ENCODE results near the gene HTT.
"Not testable (repeated sequence)": the region's sequence is repeated elsewhere in the genome, so short reads cannot be mapped to it uniquely, and the experiment has no call there.

Gene HTT

GRCh38 chr4:3121596-3121995 is 47.1 kb downstream of the HTT start:
- no peak for DNase-seq (ENCODE audit: low read depth, low spot score)

GRCh38 chr4:3122081-3122563 is 47.6 kb downstream of the HTT start:
- DNase-seq (ENCODE audit: low read depth, low spot score): no peak

- no peak for DNase-seq (ENCODE audit: low read depth, low spot score)
Observed at GRCh38 chr4:3123181-3123671, 48.7 kb downstream of the HTT start.

- DNase-seq (ENCODE audit: low read depth, low spot score): no peak
Observed at GRCh38 chr4:3124070-3124767, 49.7 kb downstream of the HTT start.

GRCh38 chr4:3127112-3127511 is 52.6 kb downstream of the HTT start:
- no peak for DNase-seq (ENCODE audit: low read depth, low spot score)

- no peak for DNase-seq (ENCODE audit: low read depth, low spot score)
Observed at GRCh38 chr4:3128058-3128457, 53.6 kb downstream of the HTT start.

- DNase-seq (ENCODE audit: low read depth, low spot score): no peak
Observed at GRCh38 chr4:3128976-3129375, 54.5 kb downstream of the HTT start.

- no peak for DNase-seq (ENCODE audit: low read depth, low spot score)
Observed at GRCh38 chr4:3130201-3130600, 55.7 kb downstream of the HTT start.

- DNase-seq (ENCODE audit: low read depth, low spot score): no peak
Observed at GRCh38 chr4:3130826-3131225, 56.3 kb downstream of the HTT start.

- no peak for DNase-seq (ENCODE audit: low read depth, low spot score)
Observed at GRCh38 chr4:3134201-3134600, 59.7 kb downstream of the HTT start.

GRCh38 chr4:3135155-3136011 is 60.9 kb downstream of the HTT start:
- DNase-seq (ENCODE audit: low read depth, low spot score): no peak

- no peak for DNase-seq (ENCODE audit: low read depth, low spot score)
Observed at GRCh38 chr4:3136454-3136853, 62.0 kb downstream of the HTT start.

GRCh38 chr4:3137908-3138307 is 63.4 kb downstream of the HTT start:
- no peak for DNase-seq (ENCODE audit: low read depth, low spot score)

GRCh38 chr4:3145234-3145924 is 70.9 kb downstream of the HTT start:
- no peak for DNase-seq (ENCODE audit: low read depth, low spot score)

GRCh38 chr4:3148926-3149325 is 74.4 kb downstream of the HTT start:
- no peak for DNase-seq (ENCODE audit: low read depth, low spot score)

GRCh38 chr4:3151238-3151637 is 76.8 kb downstream of the HTT start:
- not testable (repeated sequence) for DNase-seq (ENCODE audit: low read depth, low spot score)

- DNase-seq (ENCODE audit: low read depth, low spot score): no peak
Observed at GRCh38 chr4:3157366-3157765, 82.9 kb downstream of the HTT start.

- no peak for DNase-seq (ENCODE audit: low read depth, low spot score)
Observed at GRCh38 chr4:3158841-3159240, 84.4 kb downstream of the HTT start.

GRCh38 chr4:3160438-3160837 is 86.0 kb downstream of the HTT start:
- DNase-seq (ENCODE audit: low read depth, low spot score): no peak

- not testable (repeated sequence) for DNase-seq (ENCODE audit: low read depth, low spot score)
Observed at GRCh38 chr4:3161044-3161443, 86.6 kb downstream of the HTT start.

- DNase-seq (ENCODE audit: low read depth, low spot score): peak; percentile 23
Observed at GRCh38 chr4:3166434-3166833, 92.0 kb downstream of the HTT start.

- peak; percentile 17 for DNase-seq (ENCODE audit: low read depth, low spot score)
Observed at GRCh38 chr4:3168029-3168428, 93.5 kb downstream of the HTT start.
